GM12874 (cell line): ENCODE measurements around the gene LHX3.

Experiments used
- TF ChIP-seq, protein P1 (sequence below): IDR thresholded peaks from 2 replicates; pipeline ENCODE4 v1.5.1; 2011; ENCODE audit warnings: low read depth, mild to moderate bottlenecking, control low read depth, low read length, moderate library complexity; ENCODE audit not compliant: insufficient read depth

Gene LHX3

GRCh38 chr9:136212345-136212950 is 7.5 kb upstream of the LHX3 start:
- TF ChIP-seq, protein P1, sequence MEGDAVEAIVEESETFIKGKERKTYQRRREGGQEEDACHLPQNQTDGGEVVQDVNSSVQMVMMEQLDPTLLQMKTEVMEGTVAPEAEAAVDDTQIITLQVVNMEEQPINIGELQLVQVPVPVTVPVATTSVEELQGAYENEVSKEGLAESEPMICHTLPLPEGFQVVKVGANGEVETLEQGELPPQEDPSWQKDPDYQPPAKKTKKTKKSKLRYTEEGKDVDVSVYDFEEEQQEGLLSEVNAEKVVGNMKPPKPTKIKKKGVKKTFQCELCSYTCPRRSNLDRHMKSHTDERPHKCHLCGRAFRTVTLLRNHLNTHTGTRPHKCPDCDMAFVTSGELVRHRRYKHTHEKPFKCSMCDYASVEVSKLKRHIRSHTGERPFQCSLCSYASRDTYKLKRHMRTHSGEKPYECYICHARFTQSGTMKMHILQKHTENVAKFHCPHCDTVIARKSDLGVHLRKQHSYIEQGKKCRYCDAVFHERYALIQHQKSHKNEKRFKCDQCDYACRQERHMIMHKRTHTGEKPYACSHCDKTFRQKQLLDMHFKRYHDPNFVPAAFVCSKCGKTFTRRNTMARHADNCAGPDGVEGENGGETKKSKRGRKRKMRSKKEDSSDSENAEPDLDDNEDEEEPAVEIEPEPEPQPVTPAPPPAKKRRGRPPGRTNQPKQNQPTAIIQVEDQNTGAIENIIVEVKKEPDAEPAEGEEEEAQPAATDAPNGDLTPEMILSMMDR: no peak

GRCh38 chr9:136211441-136212344 is 6.8 kb upstream of the LHX3 start:
- TF ChIP-seq, protein P1: no peak

- TF ChIP-seq, protein P1: no peak
These were observed 6.1 kb upstream of the LHX3 start for GRCh38 chr9:136211006-136211405.

DNA sequence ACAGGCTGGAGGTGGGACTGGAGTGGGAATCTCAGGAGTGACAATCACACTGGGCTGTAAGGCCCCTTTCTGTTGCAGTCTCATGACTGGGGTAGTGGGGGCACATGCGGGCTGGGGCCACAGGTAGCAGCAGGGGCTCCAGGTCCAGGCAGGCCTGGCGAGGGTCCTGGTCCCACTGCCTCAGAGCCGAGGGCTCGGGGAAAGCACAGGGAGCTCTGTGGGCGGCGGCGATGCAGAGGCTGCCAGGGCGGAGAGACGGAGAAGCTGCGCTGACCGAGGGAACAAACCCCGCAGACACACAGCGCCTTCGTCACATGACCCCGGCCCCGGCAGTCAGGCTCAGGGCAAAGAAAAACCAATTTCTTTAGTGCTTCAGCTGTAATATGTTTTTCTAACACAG is 5.3 kb upstream of the LHX3 start:
- TF ChIP-seq, protein P1: no peak

DNA sequence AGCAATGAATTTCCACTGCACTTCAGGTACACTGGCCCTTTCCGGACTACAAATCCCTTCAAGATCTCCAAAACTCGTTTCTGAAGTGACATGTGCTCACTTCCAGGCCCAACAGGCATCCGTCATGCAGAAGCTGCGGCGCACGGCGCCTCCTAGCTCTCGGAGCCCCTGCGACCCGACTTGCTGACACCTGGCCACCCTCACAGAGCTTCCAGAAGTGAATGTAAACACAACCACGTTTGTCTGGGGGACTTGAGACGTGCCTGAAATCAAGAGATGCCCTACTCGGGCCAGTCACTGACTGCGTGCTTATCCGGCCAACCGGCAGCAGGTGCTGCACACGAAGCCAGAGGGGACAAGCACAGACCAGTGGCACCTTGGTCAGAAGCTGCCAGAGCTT is 4.9 kb upstream of the LHX3 start:
- TF ChIP-seq, protein P1: no peak

DNA sequence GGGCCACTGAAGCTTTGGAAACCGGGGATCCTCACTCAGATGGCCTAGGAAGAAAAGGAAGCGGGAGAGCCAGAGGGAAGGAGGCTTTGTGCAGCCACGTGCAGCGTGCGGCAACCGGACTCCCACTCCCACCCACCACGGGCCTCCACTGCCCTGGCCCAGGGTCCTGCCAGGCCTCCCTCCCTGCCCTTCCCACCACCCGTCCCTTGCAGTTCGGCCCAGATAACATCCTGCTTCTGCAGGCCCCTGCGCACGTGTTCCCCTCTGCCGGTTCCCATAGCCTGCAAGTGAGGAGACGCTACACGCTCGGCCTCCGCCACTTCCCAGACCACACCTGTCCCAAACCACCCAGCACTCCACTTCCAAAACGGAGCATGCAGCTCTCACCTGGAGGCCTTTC is 4.3 kb upstream of the LHX3 start:
- TF ChIP-seq, protein P1: no peak

DNA sequence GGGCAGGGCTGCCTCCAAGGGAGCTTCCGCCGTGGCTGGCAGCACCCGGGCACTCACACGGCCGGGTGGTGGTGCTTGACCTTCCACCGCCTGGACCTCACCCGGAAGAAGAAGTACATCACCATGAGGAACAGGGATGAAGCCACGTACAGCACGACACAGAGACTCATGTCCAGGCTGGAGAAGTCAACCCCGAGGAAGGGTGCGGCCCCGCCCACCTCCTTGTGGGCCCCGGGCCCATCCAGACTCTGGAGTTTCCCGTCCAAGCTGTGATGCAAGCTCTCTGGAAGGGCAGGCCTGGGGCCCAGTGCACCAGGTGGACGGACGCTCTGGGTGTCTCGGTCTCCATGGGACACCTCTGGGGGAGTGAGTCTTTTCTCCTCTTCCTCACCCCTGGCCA is 3.7 kb upstream of the LHX3 start:
- TF ChIP-seq, protein P1: no peak
